ENCODE results near the gene NUMA1. TPM values are rescaled to one million over a fixed set of nuclear protein-coding genes. Genes with fewer than 3 reads are reported as not detected.

The NUMA1 gene, protein sequence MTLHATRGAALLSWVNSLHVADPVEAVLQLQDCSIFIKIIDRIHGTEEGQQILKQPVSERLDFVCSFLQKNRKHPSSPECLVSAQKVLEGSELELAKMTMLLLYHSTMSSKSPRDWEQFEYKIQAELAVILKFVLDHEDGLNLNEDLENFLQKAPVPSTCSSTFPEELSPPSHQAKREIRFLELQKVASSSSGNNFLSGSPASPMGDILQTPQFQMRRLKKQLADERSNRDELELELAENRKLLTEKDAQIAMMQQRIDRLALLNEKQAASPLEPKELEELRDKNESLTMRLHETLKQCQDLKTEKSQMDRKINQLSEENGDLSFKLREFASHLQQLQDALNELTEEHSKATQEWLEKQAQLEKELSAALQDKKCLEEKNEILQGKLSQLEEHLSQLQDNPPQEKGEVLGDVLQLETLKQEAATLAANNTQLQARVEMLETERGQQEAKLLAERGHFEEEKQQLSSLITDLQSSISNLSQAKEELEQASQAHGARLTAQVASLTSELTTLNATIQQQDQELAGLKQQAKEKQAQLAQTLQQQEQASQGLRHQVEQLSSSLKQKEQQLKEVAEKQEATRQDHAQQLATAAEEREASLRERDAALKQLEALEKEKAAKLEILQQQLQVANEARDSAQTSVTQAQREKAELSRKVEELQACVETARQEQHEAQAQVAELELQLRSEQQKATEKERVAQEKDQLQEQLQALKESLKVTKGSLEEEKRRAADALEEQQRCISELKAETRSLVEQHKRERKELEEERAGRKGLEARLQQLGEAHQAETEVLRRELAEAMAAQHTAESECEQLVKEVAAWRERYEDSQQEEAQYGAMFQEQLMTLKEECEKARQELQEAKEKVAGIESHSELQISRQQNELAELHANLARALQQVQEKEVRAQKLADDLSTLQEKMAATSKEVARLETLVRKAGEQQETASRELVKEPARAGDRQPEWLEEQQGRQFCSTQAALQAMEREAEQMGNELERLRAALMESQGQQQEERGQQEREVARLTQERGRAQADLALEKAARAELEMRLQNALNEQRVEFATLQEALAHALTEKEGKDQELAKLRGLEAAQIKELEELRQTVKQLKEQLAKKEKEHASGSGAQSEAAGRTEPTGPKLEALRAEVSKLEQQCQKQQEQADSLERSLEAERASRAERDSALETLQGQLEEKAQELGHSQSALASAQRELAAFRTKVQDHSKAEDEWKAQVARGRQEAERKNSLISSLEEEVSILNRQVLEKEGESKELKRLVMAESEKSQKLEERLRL (N-terminal part only)
- total RNA-seq = 100 to 1,000 TPM; 218 to 220 TPM

DNA sequence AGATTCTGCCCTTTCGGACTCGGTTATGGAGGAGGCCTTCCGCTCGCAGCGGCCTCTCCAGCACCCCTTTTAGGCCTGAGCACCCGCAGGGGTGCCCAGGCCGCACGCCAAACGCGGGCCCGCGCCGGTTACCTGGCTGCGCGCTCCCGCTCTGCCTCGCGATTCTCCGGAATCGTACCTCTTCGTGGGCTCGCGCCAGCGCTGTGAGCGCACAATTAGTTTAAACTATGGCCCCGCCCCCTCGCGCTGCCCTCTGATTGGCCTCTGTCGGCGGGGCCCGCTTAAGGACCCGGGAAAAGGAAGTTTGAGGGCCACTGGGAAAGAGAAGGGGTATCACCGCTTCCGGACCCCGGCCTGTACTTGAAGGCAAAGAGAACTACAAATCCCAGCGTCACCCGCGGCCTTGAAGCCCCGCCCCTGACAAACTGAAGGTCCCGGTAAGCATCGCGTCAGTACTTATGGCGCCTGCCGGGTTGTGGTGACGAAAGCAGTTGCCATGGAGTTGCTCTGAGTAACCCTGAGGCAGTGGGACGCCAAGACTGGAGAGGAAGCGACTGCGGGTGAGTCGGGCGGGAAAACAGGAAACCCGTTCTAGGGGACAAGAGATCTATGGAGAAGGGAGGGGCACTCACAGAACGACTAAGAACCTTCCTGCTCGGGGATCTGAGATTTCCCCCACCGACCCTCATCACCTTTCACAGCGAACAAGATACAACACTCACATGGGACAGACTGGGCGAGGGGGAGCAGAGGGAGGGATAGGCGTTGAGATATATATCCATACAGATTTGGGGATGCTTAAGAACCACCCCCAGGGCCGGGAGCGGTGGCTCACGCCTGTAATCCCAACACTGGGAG lies at the start of gene NUMA1, which contains the start of gene LRRC51:
Gene NUMA1 (minus strand): TSS at position 217 of the 858 bp plus-strand sequence. CDS start 44,599 bp downstream, outside the sequence.
Gene LRRC51 (plus strand): TSS at position 525 of the 858 bp plus-strand sequence. CDS start 8,234 bp downstream, outside the sequence.

DNA sequence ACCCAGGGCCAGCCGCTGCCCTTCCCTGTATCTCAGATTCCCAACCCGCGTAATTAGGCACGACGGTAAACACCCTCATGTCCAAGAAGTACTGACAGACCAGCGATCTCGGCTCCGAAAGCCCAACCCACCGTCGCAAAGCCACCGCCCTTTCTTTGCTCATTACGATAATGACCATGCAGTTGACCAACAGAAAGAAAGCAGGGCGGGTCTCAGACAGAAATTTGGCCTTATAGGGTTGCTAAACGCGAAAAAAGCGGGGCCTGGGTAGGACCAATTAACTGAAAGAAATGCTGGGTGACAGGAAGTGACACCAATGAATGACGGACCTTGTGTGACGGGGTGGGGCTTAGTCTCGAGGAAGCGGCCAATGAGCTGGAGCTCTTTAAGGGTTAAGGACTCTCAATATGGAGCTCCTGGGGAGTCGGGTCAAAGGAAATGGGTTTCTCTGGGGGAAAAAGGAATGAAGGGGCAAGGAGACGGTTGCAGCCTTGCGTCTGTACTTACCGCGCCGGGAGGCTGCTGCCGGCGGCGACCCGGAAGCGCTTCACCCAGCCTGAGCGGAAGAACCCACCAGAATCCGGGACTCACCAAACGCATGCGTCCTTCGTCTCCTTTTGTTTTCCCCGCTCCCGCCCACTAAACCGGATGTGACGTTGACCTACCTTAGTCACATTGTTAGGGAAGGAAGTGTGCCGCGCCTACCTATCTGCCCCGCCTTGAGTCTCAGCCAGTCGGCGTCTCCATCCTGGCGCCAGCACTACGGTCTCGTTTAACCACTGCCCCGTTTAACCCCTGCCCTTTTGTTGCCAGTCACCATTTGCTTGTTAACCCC lies 32.0 kb upstream of the NUMA1 start, which contains the start of gene ANAPC15:
Gene ANAPC15 (minus strand): TSS at position 553 of the 835 bp plus-strand sequence. CDS start 1,419 bp downstream, outside the sequence.

DNA sequence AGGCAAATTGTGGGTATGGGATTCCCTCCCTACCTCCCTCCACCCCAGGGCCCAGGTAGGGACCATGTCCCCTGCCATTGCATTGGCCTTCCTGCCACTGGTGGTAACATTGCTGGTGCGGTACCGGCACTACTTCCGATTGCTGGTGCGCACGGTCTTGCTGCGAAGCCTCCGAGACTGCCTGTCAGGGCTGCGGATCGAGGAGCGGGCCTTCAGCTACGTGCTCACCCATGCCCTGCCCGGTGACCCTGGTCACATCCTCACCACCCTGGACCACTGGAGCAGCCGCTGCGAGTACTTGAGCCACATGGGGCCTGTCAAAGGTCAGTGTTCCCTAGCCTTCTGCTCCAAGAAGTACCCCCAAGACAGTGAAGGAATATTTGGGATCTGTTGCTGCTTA lies 25.5 kb upstream of the NUMA1 start, which contains the start of gene TOMT:
Gene TOMT (plus strand): TSS at position 37 of the 400 bp plus-strand sequence. CDS start 28 bp downstream, at position 65.

DNA sequence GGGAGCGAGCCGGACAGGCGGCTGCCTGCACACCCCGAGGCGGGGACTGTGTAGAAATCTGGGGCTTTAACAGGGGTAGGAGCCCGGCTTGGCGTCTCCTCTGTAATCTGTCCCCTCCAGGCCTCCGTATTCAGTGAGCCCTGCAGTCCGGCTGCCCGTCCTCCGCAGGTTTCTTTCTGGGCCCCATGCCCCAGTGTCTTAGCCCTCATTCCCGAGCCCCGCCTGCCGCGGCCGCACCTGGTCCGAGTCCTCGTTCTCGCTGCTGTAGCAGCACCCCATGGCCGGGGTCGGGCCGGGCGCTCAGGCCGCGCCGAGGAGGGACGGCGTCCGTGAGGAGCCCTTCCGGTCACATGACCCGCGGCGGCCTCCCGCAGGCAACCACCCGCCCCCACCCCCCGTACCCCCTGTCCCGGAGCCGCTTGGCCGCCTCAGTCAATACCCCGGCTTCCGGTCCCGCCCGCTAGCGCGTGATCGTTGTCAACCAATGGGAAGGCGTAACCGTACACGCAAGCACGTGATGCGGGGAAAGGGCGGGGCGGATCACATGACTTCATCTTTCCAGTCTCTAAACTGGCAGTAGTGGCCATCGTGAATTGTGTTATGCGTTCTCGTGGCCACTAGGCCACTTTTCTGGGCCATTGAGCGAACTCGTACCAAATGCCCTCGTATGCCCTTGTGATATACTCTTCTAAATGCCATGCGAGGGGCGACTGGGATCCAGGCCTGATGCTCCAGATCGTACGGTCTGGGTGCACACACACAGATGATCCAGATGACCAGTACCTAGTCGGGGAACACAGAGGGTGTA lies 22.8 kb upstream of the NUMA1 start, which contains the start of gene LAMTOR1:
Gene LAMTOR1 (minus strand): TSS at position 352 of the 808 bp plus-strand sequence. CDS start 73 bp downstream, at position 279.

DNA sequence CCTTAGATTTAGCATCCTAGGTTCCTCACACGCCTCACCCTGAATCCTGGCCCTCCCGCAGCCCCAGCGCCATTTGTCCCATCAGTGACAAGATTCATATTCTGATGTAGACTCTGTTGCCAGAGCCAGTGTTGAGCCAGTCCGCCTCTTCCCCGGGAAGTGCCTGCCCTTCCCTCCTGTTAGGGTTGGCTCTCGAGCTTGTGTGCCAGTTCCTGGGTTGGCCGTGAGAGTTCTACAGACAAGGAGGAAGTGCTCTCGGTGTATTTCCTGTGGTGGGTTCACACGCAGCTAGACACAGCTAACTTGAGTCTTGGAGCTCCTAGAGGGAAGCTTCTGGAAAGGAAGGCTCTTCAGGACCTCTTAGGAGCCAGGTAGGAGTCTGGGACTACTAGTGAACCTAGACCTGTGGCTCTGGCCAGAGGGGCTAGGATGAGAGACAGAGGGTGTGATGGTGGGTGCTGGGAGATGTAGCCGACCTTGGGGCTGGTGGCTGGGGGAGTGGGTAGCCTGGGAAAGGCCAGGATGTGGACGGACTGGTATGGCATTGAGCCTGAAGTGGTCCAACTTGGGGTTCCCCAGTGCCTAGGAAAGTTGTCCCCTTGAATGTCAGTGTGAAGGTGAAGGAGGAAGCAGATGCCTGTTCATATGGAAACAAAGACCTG lies 81.6 kb downstream of the NUMA1 start, which contains the start of gene IL18BP:
Gene IL18BP (plus strand): TSS at position 261 of the 662 bp plus-strand sequence. CDS start 1,076 bp downstream, outside the sequence.

Small RNA genes within 50 kb of the gene (microRNA-seq; reads per million reads assigned to microRNA genes)
- not detected for gene MIR3165 (ENCODE audit: borderline microRNAs expressed, borderline replicate concordance)

Other genes with a start within 250 kb of the NUMA1 start
- not detected for gene DEFB108B, start 247.3 kb downstream of the NUMA1 start, total RNA-seq
- not detected for gene DEFB131B, start 202.1 kb downstream of the NUMA1 start, total RNA-seq
- 10 to 100 TPM; 12.3 to 14.1 TPM for gene XNDC1N, start 151.9 kb downstream of the NUMA1 start, total RNA-seq
- gene RNF121, start 151.5 kb downstream of the NUMA1 start, total RNA-seq = 10 to 100 TPM; 20.9 to 22.4 TPM
- 10 to 100 TPM; 13.3 to 16.6 TPM for gene IL18BP, start 81.6 kb downstream of the NUMA1 start, total RNA-seq
- 1 to 10 TPM; 6.0 TPM for gene LRRC51, start 308 bp upstream of the NUMA1 start, total RNA-seq
- 10 to 100 TPM; 72.8 to 75.1 TPM for gene LAMTOR1, start 22.8 kb upstream of the NUMA1 start, total RNA-seq
- not detected for gene TOMT, start 25.4 kb upstream of the NUMA1 start, total RNA-seq
- gene ANAPC15, start 32.2 kb upstream of the NUMA1 start, total RNA-seq = 10 to 100 TPM; 74.3 to 78.6 TPM
- gene FOLR3, start 55.2 kb upstream of the NUMA1 start, total RNA-seq = not detected
- not detected for gene FOLR1, start 111.6 kb upstream of the NUMA1 start, total RNA-seq
- not detected for gene FOLR2, start 136.3 kb upstream of the NUMA1 start, total RNA-seq
- 100 to 1,000 TPM; 120 to 131 TPM for gene INPPL1, start 144.2 kb upstream of the NUMA1 start, total RNA-seq
- not detected for gene PHOX2A, start 163.6 kb upstream of the NUMA1 start, total RNA-seq

Data from activated naive CD4-positive, alpha-beta T cell treated with anti-CD3 and anti-CD28 coated beads, Interleukin-2, amount 10 ng/mL, durations not matched to agents 5 hours and 36 hours (primary cell).